HTR-8/SVneo (cell line): ENCODE results near the gene CPNE2.

Experiments
- DNase-seq: peaks from one replicate; pipeline ENCODE4 v3.0.0; 2011; ENCODE audit warnings: low spot score, mixed read lengths; ENCODE audit not compliant: insufficient read length
- FAIRE-seq: peaks from 2 replicates; lab custom pipeline; 2011; peaks lifted over from hg19 to GRCh38; lab: Jason Lieb, UNC

The CPNE2 gene

GRCh38 chr16:57118461-57119084 is 26.2 kb downstream of the CPNE2 start:
- DNase-seq (no peak), FAIRE-seq (no peak)

GRCh38 chr16:57123216-57123973 is 31.0 kb downstream of the CPNE2 start:
- no peak for DNase-seq
- no peak for FAIRE-seq

GRCh38 chr16:57123974-57124674 is 31.7 kb downstream of the CPNE2 start:
- DNase-seq (no peak), FAIRE-seq (no peak)

- FAIRE-seq (no peak), DNase-seq (no peak)
Measured at GRCh38 chr16:57125376-57125775, 33.0 kb downstream of the CPNE2 start.

GRCh38 chr16:57125969-57126368 is 33.6 kb downstream of the CPNE2 start:
- FAIRE-seq = no peak
- DNase-seq = no peak

GRCh38 chr16:57126411-57126810 is 34.0 kb downstream of the CPNE2 start:
- no peak for FAIRE-seq

GRCh38 chr16:57127037-57127763 is 34.8 kb downstream of the CPNE2 start:
- DNase-seq (no peak), FAIRE-seq (no peak)

More at GRCh38 chr16:57126411-57126810, 34.0 kb downstream of the CPNE2 start:
- DNase-seq = no peak

GRCh38 chr16:57127836-57128235 is 35.5 kb downstream of the CPNE2 start:
- FAIRE-seq (no peak), DNase-seq (no peak)

GRCh38 chr16:57128771-57129389 is 36.5 kb downstream of the CPNE2 start:
- DNase-seq (no peak), FAIRE-seq (no peak)

GRCh38 chr16:57130950-57131321 is 38.6 kb downstream of the CPNE2 start:
- DNase-seq (no peak), FAIRE-seq (no peak)

- DNase-seq (no peak), FAIRE-seq (no peak)
Measured at GRCh38 chr16:57131351-57131970, 39.1 kb downstream of the CPNE2 start.

- DNase-seq (no peak), FAIRE-seq (no peak)
Measured at GRCh38 chr16:57132470-57132869, 40.1 kb downstream of the CPNE2 start.

- DNase-seq (no peak), FAIRE-seq (no peak)
Measured at GRCh38 chr16:57133031-57133430, 40.6 kb downstream of the CPNE2 start.

GRCh38 chr16:57133886-57134285 is 41.5 kb downstream of the CPNE2 start:
- no peak for FAIRE-seq
- no peak for DNase-seq

GRCh38 chr16:57134982-57135381 is 42.6 kb downstream of the CPNE2 start:
- no peak for FAIRE-seq

GRCh38 chr16:57137043-57137442 is 44.7 kb downstream of the CPNE2 start:
- FAIRE-seq (no peak), DNase-seq (no peak)

More at GRCh38 chr16:57134982-57135381, 42.6 kb downstream of the CPNE2 start:
- no peak for DNase-seq

GRCh38 chr16:57137566-57138273 is 45.3 kb downstream of the CPNE2 start:
- FAIRE-seq (no peak), DNase-seq (no peak)

GRCh38 chr16:57138281-57138935 is 46.0 kb downstream of the CPNE2 start:
- FAIRE-seq = no peak
- DNase-seq = no peak
